ENCODE results near the gene STING1.

Gene STING1

DNA sequence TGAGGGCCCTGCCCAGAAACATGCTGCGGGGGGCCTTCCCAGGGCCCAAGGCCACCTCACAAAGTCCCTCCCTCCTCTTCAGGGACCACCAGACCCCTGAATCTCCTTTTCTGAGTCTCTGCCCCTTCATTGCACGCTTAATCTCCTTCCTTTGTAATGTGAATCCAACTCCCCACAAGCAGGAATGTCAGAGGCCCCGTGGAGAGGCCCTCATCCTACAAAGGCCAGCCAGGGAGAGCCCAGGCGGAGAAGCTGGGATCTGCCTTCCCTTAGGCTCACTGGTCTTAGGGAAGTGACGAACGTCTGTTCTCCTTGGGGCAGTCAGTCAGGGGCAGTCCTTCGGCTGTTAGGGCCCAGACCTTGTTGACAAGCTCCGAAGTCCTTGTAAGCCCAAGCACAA, 9.5 kb downstream of the STING1 start:
- no peaks in the 10 kb centered on the region for H3K9me3 ChIP-seq (ENCODE audit: insufficient read depth, low read length)
- no peak overlapping the region for H3K4me2 ChIP-seq (ENCODE audit: low read depth, low read length, poor library complexity, severe bottlenecking)
- no peaks in the 10 kb centered on the region for H4K20me1 ChIP-seq (ENCODE audit: low read depth, low read length)
- H3K79me2 ChIP-seq (ENCODE audit: insufficient read depth, low read length), result no peaks in the 10 kb centered on the region
- no peak overlapping the region for H3K9ac ChIP-seq (ENCODE audit: low read length)
- H3K27me3 ChIP-seq (ENCODE audit: low read length), result no peaks in the 10 kb centered on the region
- no peak for TF ChIP-seq EZH2phosphoT487 (conservative IDR thresholded peaks at IDR 0.05; ENCODE audit: low read length)
- no peak overlapping the region for H2AFZ ChIP-seq (ENCODE audit: low read depth, low read length, severe bottlenecking)
- no peaks in the 10 kb centered on the region for H3K9me2 ChIP-seq (replicated peaks; ENCODE audit: insufficient read depth, low read length)
- no peaks in the 10 kb centered on the region for H3F3A ChIP-seq (ENCODE audit: insufficient read depth)
- H3K27ac ChIP-seq (ENCODE audit: low read depth, low read length), result no peak overlapping the region
- no peak overlapping the region for H3K4me3 ChIP-seq (ENCODE audit: insufficient read depth, low read length, poor library complexity, severe bottlenecking)
- no peaks in the 10 kb centered on the region for H3K36me3 ChIP-seq (ENCODE audit: low read length)

DNA sequence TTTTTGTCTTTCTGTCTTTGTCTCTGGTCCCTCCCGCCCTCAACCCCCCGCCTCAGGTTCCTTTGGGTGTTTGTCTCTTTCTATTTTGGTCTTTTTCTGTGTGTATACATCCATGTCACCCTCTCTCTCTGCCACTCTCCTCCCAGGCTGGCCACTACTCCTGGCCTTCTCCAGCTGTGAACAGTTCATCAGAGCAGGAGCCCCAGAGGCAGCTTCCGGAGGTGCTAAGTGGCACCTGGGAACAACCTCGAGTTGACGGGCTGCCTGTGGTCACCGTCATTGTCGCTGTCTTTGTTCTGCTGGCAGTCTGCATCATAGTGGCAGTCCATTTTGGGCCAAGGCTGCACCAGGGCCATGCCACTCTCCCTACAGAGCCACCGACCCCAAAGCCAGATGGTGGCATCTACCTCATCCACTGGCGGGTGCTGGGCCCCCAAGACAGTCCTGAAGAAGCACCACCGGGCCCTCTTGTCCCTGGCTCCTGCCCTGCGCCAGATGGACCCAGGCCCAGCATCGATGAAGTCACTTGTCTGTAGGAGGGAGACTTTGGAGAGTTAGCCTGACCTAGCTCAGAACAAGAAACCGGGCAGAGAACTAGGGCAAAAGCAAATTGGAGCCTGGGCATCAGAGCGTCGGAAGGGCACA, 10.1 kb downstream of the STING1 start:
- no peak overlapping the region for H3K4me2 ChIP-seq (ENCODE audit: low read depth, low read length, poor library complexity, severe bottlenecking)
- no peaks in the 10 kb centered on the region for H3F3A ChIP-seq (ENCODE audit: insufficient read depth)
- no peak overlapping the region for H3K4me3 ChIP-seq (ENCODE audit: insufficient read depth, low read length, poor library complexity, severe bottlenecking)
- TF ChIP-seq EZH2phosphoT487 (conservative IDR thresholded peaks at IDR 0.05; ENCODE audit: low read length), result no peak
- TF ChIP-seq, protein P1, sequence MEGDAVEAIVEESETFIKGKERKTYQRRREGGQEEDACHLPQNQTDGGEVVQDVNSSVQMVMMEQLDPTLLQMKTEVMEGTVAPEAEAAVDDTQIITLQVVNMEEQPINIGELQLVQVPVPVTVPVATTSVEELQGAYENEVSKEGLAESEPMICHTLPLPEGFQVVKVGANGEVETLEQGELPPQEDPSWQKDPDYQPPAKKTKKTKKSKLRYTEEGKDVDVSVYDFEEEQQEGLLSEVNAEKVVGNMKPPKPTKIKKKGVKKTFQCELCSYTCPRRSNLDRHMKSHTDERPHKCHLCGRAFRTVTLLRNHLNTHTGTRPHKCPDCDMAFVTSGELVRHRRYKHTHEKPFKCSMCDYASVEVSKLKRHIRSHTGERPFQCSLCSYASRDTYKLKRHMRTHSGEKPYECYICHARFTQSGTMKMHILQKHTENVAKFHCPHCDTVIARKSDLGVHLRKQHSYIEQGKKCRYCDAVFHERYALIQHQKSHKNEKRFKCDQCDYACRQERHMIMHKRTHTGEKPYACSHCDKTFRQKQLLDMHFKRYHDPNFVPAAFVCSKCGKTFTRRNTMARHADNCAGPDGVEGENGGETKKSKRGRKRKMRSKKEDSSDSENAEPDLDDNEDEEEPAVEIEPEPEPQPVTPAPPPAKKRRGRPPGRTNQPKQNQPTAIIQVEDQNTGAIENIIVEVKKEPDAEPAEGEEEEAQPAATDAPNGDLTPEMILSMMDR (IDR thresholded peaks at IDR 0.05; ENCODE audit: insufficient read depth, low read length, poor library complexity, severe bottlenecking), result no peak
- no peaks in the 10 kb centered on the region for H4K20me1 ChIP-seq (ENCODE audit: low read depth, low read length)
- H3K9me2 ChIP-seq (replicated peaks; ENCODE audit: insufficient read depth, low read length), result no peaks in the 10 kb centered on the region
- no peaks in the 10 kb centered on the region for H3K9me3 ChIP-seq (ENCODE audit: insufficient read depth, low read length)
- no peaks in the 10 kb centered on the region for H3K27me3 ChIP-seq (ENCODE audit: low read length)
- no peaks in the 10 kb centered on the region for H3K79me2 ChIP-seq (ENCODE audit: insufficient read depth, low read length)
- no peak overlapping the region for H3K9ac ChIP-seq (ENCODE audit: low read length)
- H3K27ac ChIP-seq (ENCODE audit: low read depth, low read length), result no peak overlapping the region
- no peaks in the 10 kb centered on the region for H3K36me3 ChIP-seq (ENCODE audit: low read length)
- H2AFZ ChIP-seq (ENCODE audit: low read depth, low read length, severe bottlenecking), result no peak overlapping the region

DNA sequence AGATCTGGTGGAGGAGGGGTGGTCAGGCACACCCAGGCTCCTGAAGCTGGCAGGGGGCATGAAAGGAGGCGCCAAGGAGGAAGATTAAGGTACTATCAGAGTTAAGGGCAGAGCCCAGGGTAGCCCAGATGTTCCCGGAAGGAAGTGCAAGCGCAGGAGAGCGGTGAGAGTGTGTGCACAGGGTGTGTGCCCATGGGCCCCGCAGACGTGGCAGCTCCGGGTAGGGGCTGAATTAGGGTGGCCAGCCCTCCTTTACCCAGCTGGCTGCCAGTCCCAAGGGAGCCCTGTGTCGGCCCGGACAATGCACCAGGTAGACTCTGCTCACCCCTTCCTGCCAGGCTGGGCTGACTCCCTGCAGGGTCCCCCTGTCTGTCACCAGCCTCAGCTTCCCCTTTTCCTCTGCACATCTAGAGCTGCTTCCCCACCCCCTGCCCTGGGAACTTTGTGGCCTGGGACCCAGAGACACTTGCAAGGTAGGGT, 11.7 kb downstream of the STING1 start, which contains the start of gene SMIM33:
TSS of gene SMIM33 (plus strand) at position 184 of the 480 bp plus-strand sequence. CDS start at position 302, 118 bp downstream.
- Histone ChIP-seq H3K27me3 (ENCODE audit: low read length) (no peaks in the 10 kb centered on the region), H2AFZ (ENCODE audit: low read depth, low read length, severe bottlenecking) (no peak within 1 kb of the TSS), H3K36me3 (ENCODE audit: low read length) (no peaks in the 10 kb centered on the region), H3K9me3 (ENCODE audit: insufficient read depth, low read length) (no peaks in the 10 kb centered on the region), H3K9ac (ENCODE audit: low read length) (no peak within 1 kb of the TSS), H3K27ac (ENCODE audit: low read depth, low read length) (no peak within 1 kb of the TSS), H3K79me2 (ENCODE audit: insufficient read depth, low read length) (no peaks in the 10 kb centered on the region), H3F3A (ENCODE audit: insufficient read depth) (no peaks in the 10 kb centered on the region), H3K4me2 (ENCODE audit: low read depth, low read length, poor library complexity, severe bottlenecking) (no peak within 1 kb of the TSS), H3K4me3 (ENCODE audit: insufficient read depth, low read length, poor library complexity, severe bottlenecking) (no peak within 1 kb of the TSS), H3K9me2 (replicated peaks; ENCODE audit: insufficient read depth, low read length) (no peaks in the 10 kb centered on the region), H4K20me1 (ENCODE audit: low read depth, low read length) (no peaks in the 10 kb centered on the region)
- no peak for TF ChIP-seq EZH2phosphoT487 (conservative IDR thresholded peaks at IDR 0.05; ENCODE audit: low read length)
- TF ChIP-seq, protein P1 (IDR thresholded peaks at IDR 0.05; ENCODE audit: insufficient read depth, low read length, poor library complexity, severe bottlenecking), result no peak

DNA sequence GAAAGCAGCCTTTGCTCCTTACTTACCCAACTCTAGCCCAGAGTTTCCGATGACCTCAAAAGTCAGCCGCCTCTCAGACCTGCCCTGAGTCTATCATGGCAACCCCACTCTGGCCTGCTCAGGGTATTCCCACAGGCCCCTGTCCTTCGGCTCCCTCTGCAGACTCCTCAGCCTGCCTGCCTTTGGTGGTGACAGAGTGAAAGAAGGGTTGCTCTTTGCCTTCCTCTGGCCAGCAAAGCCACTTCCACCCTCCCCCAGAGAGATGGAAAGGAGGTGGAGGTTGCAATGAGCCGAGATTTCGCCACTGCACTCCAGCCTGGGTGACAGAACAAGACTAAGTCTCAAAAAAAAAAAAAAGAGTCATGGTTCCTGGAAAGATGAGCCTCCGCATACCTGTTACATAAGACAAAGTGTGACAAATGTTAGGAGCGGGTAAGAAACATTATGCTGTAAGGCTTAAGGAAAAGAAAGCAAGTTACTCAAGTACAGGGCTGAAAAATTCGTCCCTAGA, 14.1 kb downstream of the STING1 start:
- H3K79me2 ChIP-seq (ENCODE audit: insufficient read depth, low read length), result no peaks in the 10 kb centered on the region
- H3K9me3 ChIP-seq (ENCODE audit: insufficient read depth, low read length), result no peaks in the 10 kb centered on the region
- H3F3A ChIP-seq (ENCODE audit: insufficient read depth), result no peaks in the 10 kb centered on the region
- H3K27me3 ChIP-seq (ENCODE audit: low read length), result no peaks in the 10 kb centered on the region
- H4K20me1 ChIP-seq (ENCODE audit: low read depth, low read length), result no peaks in the 10 kb centered on the region
- no peaks in the 10 kb centered on the region for H3K36me3 ChIP-seq (ENCODE audit: low read length)
- H3K27ac ChIP-seq (ENCODE audit: low read depth, low read length), result no peak overlapping the region
- H3K4me2 ChIP-seq (ENCODE audit: low read depth, low read length, poor library complexity, severe bottlenecking), result no peak overlapping the region
- no peak overlapping the region for H2AFZ ChIP-seq (ENCODE audit: low read depth, low read length, severe bottlenecking)
- H3K9me2 ChIP-seq (replicated peaks; ENCODE audit: insufficient read depth, low read length), result no peaks in the 10 kb centered on the region
- no peak overlapping the region for H3K4me3 ChIP-seq (ENCODE audit: insufficient read depth, low read length, poor library complexity, severe bottlenecking)
- TF ChIP-seq EZH2phosphoT487 (conservative IDR thresholded peaks at IDR 0.05; ENCODE audit: low read length), result no peak
- TF ChIP-seq, protein P1 (IDR thresholded peaks at IDR 0.05; ENCODE audit: insufficient read depth, low read length, poor library complexity, severe bottlenecking), result no peak
- H3K9ac ChIP-seq (ENCODE audit: low read length), result no peak overlapping the region
